Hematopoietic multipotent progenitor cell treated with erythropoietin and hydrocortisone succinate and interleukin-3 and kit ligand, for 4 days (in vitro differentiated cells): ENCODE measurements around the gene MED4.

Experiments
- DNase-seq: peaks from one replicate; pipeline ENCODE4 v3.0.0-alpha.2; 2015

Gene MED4

DNA sequence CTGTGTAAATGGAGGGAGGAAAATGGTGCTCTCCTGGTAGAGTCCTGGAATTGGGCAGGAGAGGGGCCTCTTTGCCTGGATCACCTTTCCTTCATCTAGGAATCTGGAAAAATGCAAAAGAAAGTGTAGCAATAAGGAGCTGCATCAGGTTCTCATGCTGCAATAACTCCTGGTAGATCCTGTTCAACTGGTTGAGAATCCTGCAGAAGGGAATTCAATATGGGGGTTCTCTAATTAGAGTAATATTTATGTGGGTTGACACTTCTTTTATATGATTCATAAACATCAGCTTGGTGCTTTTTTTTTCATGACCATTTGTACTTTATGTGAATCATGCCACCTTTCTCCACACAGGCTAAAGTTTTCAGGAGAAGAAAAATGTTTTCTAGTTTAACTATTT lies 66.8 kb downstream of the MED4 start:
- no peak for DNase-seq
